Liver (tissue), 9 donors: ENCODE measurements around the gene SLC39A1. TPM values are rescaled to one million over a fixed set of nuclear protein-coding genes. Genes with fewer than 3 reads are reported as not detected.

Experiments used
- DNase-seq: peaks from one replicate; pipeline ENCODE4 v3.0.0-alpha.2; 2017; ENCODE audit warnings: low spot score
- H3K27ac ChIP-seq, 2 donors: one replicate each; pipeline ENCODE4 v1.7.0; 2013; ENCODE audit warnings: inconsistent platforms in 2 of 2, low read length in 2 of 2, control low read depth in 1 of 2, low read depth in 1 of 2, mild to moderate bottlenecking in 1 of 2
- H3K27me3 ChIP-seq, 4 donors: one replicate each; pipeline versions ENCODE4 v1.6.1 to v1.7.0; 2013; ENCODE audit warnings: low read length in 3 of 4, inconsistent platforms in 1 of 4, mild to moderate bottlenecking in 1 of 4, moderate library complexity in 1 of 4; ENCODE audit not compliant: control insufficient read depth in 4 of 4, insufficient read depth in 4 of 4
- H3K36me3 ChIP-seq, 4 donors: one replicate each; pipeline versions ENCODE4 v1.6.1 to v1.7.0; 2013; ENCODE audit warnings: low read length in 3 of 4, mild to moderate bottlenecking in 3 of 4, low read depth in 1 of 4, moderate library complexity in 1 of 4; ENCODE audit not compliant: control insufficient read depth in 4 of 4, insufficient read depth in 3 of 4
- H3K4me1 ChIP-seq, 4 donors: one replicate each; pipeline versions ENCODE4 v1.6.1 to v1.7.0; 2013; ENCODE audit warnings: low read length in 3 of 4, mild to moderate bottlenecking in 3 of 4, moderate library complexity in 1 of 4; ENCODE audit not compliant: control insufficient read depth in 4 of 4, insufficient read depth in 4 of 4
- H3K4me3 ChIP-seq, 3 donors: one replicate each; pipeline versions ENCODE4 v1.6.1 to v1.7.0; 2013; ENCODE audit warnings: low read length in 3 of 3, control low read depth in 1 of 3, low read depth in 1 of 3, mild to moderate bottlenecking in 1 of 3
- H3K9ac ChIP-seq, 2 donors: one replicate each; pipeline ENCODE4 v1.7.0; 2013; ENCODE audit warnings: low read length in 2 of 2, mild to moderate bottlenecking in 2 of 2, moderate library complexity in 2 of 2, control low read depth in 1 of 2, low read depth in 1 of 2
- H3K9me3 ChIP-seq, 4 donors: one replicate each; pipeline versions ENCODE4 v1.6.1 to v1.7.0; 2013; ENCODE audit warnings: low read length in 3 of 4; ENCODE audit not compliant: control insufficient read depth in 4 of 4
- ATF3 ChIP-seq: IDR thresholded peaks from 2 replicates; pipeline ENCODE4 v1.6.1; 2016; ENCODE audit warnings: antibody characterized with exemption
- EGR1 ChIP-seq, 2 donors: IDR thresholded peaks; 2 replicates each; pipeline ENCODE4 v1.6.1; 2016 to 2018; ENCODE audit warnings: antibody characterized with exemption in 2 of 2, low read depth in 2 of 2
- FOXA2 ChIP-seq: IDR thresholded peaks from 2 replicates; pipeline ENCODE4 v1.6.1; 2016; ENCODE audit warnings: antibody characterized with exemption
- GABPA ChIP-seq, 2 donors: IDR thresholded peaks in 1 of 2; conservative IDR thresholded peaks in 1 of 2; 2 replicates each; pipeline ENCODE4 v1.6.1; 2016; ENCODE audit warnings: antibody characterized with exemption in 2 of 2, mild to moderate bottlenecking in 1 of 2, moderate library complexity in 1 of 2
- JUND ChIP-seq, 2 donors: IDR thresholded peaks; 2 replicates each; pipeline ENCODE4 v1.6.1; 2016; ENCODE audit warnings: antibody characterized with exemption in 2 of 2
- MAX ChIP-seq: IDR thresholded peaks from 2 replicates; pipeline ENCODE4 v1.6.1; 2016; ENCODE audit warnings: antibody characterized with exemption
- NR2F2 ChIP-seq: IDR thresholded peaks from 2 replicates; pipeline ENCODE4 v1.6.1; 2016; ENCODE audit warnings: antibody characterized with exemption
- RAD21 ChIP-seq, 2 donors: IDR thresholded peaks; 2 replicates each; pipeline ENCODE4 v1.6.1; 2016; ENCODE audit warnings: antibody characterized with exemption in 2 of 2, mild to moderate bottlenecking in 2 of 2
- REST ChIP-seq: IDR thresholded peaks from 2 replicates; pipeline ENCODE4 v1.6.1; 2016; ENCODE audit warnings: antibody characterized with exemption, mild to moderate bottlenecking
- RXRA ChIP-seq, 2 donors: IDR thresholded peaks; 2 replicates each; pipeline ENCODE4 v1.6.1; 2017 to 2018; ENCODE audit warnings: antibody characterized with exemption in 2 of 2, mild to moderate bottlenecking in 1 of 2
- SP1 ChIP-seq: IDR thresholded peaks from 2 replicates; pipeline ENCODE4 v1.6.1; 2018; ENCODE audit warnings: antibody characterized with exemption, mild to moderate bottlenecking
- ZBTB33 ChIP-seq: IDR thresholded peaks from 2 replicates; pipeline ENCODE4 v1.6.1; 2016; ENCODE audit warnings: antibody characterized with exemption
- WGBS: extraction: QIAGEN DNeasy Blood & Tissue Kit; methylation state at CpG from one replicate; pipeline ENCODE4 v1.1.7; 2013; 5-methylcytosine and 5-hydroxymethylcytosine counted together
- polyA plus RNA-seq, 2 donors: library from polyadenylated mRNA; stranded (reverse) in 1 of 2; unstranded in 1 of 2; fragments of 200-250 nt in 1 of 2; fragments of >200 nt in 1 of 2; fragmentation: Nextera tagmentation in 1 of 2; extraction: Ambion mirVana in 1 of 2; gene quantifications; one replicate each; pipeline versions ENCODE4 v1.2.1 to v1.2.3, GENCODE V29; 2013 to 2015
- total RNA-seq, 2 donors: library from RNA; depleted of rRNA; stranded (reverse); fragments of >200 nt; gene quantifications; one replicate each; pipeline ENCODE4 v1.2.3, GENCODE V29; 2014
- donor health status: healthy.
- donor health status: healthy.
- donor health status: healthy.
- donor health status: healthy.
- donor health status: healthy.

Gene SLC39A1
- total and polyA plus RNA-seq, 4 donors, result 38.8 to 70.3 (median 54.6) TPM

- Histone ChIP-seq H3K9me3 (no peaks in the 10 kb centered on the region), H3K9ac (peak overlapping the region; percentile 92 to 94), H3K36me3 (peaks cover 5 to 24% (median 18%) of the 10 kb centered on the region in 4 donors), H3K4me1 (peaks cover 0 to 25% (median 22%) of the 10 kb centered on the region in 4 donors), H3K4me3 (peak overlapping the region; percentile 82 to 99 (median 99)), H3K27me3 (no peaks in the 10 kb centered on the region), H3K27ac (peak overlapping the region; percentile 94 to 96)
- 1% methylated on average over 16 of the region's 16 CpGs for WGBS
- TF ChIP-seq RAD21 (IDR thresholded peaks at IDR 0.05) (no peak), RXRA (IDR thresholded peaks at IDR 0.05) (peak in 1 of 2 donors; percentile 2), NR2F2 (no peak), GABPA (IDR thresholded peaks at IDR 0.05 in 1 of 2, conservative IDR thresholded peaks at IDR 0.05 in 1 of 2) (no peak)
- no peak for DNase-seq
These were observed 13.5 kb upstream of the SLC39A1 start for GRCh38 chr1:153976819-153977249.

DNA sequence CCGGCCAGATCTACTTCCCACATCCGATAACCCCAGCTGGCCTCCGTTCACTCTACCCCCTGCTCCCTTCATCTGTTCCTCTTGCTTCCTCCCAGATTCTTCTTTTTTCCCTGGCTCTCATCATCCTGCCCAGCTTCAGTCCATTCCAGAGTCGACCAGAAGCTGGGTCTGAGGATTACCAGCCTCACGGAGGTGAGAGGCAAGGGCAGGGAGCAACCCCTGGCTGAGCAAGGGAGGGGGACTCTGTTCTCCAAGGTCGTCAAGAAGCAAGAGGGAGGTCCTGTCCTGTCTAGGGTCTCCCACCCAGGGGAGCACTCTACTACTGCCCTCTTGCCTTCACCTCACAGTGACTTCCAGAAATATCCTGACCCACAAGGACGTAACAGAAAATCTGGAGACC lies 10.2 kb upstream of the SLC39A1 start:
- Histone ChIP-seq H3K36me3 (peaks cover 4 to 19% (median 17%) of the 10 kb centered on the region in 4 donors), H3K4me1 (peaks cover 0 to 24% (median 21%) of the 10 kb centered on the region in 4 donors), H3K9me3 (no peaks in the 10 kb centered on the region), H3K27ac (no peak overlapping the region), H3K4me3 (no peak overlapping the region), H3K9ac (no peak overlapping the region), H3K27me3 (no peaks in the 10 kb centered on the region)
- TF ChIP-seq ZBTB33, result no peak
- no peak for TF ChIP-seq FOXA2
- TF ChIP-seq ATF3, result no peak
- no peak for TF ChIP-seq RXRA (IDR thresholded peaks at IDR 0.05)
- no peak for TF ChIP-seq SP1
- TF ChIP-seq EGR1 (IDR thresholded peaks at IDR 0.05; ENCODE audit: low read depth in 2 of 2), result no peak
- no peak for TF ChIP-seq REST
- no peak for TF ChIP-seq MAX
- no peak for TF ChIP-seq NR2F2
- 87% methylated on average over 7 of the region's 7 CpGs for WGBS
- no peak for DNase-seq

GRCh38 chr1:153973071-153973470 lies 9.7 kb upstream of the SLC39A1 start:
- no peak overlapping the region for H3K27ac ChIP-seq
- no peak for TF ChIP-seq ZBTB33
- no peak for TF ChIP-seq JUND (IDR thresholded peaks at IDR 0.05)
- 97% methylated on average over 3 of the region's 3 CpGs for WGBS
- peaks cover 4 to 19% (median 17%) of the 10 kb centered on the region in 4 donors for H3K36me3 ChIP-seq
- peaks cover 2 to 24% (median 20%) of the 10 kb centered on the region in 4 donors for H3K4me1 ChIP-seq
- H3K9me3 ChIP-seq, result no peaks in the 10 kb centered on the region
- DNase-seq, result no peak
- H3K27me3 ChIP-seq, result no peaks in the 10 kb centered on the region
- no peak overlapping the region for H3K9ac ChIP-seq
- H3K4me3 ChIP-seq, result no peak overlapping the region
